ENCODE measurements around the gene PTPRCAP.

DNA sequence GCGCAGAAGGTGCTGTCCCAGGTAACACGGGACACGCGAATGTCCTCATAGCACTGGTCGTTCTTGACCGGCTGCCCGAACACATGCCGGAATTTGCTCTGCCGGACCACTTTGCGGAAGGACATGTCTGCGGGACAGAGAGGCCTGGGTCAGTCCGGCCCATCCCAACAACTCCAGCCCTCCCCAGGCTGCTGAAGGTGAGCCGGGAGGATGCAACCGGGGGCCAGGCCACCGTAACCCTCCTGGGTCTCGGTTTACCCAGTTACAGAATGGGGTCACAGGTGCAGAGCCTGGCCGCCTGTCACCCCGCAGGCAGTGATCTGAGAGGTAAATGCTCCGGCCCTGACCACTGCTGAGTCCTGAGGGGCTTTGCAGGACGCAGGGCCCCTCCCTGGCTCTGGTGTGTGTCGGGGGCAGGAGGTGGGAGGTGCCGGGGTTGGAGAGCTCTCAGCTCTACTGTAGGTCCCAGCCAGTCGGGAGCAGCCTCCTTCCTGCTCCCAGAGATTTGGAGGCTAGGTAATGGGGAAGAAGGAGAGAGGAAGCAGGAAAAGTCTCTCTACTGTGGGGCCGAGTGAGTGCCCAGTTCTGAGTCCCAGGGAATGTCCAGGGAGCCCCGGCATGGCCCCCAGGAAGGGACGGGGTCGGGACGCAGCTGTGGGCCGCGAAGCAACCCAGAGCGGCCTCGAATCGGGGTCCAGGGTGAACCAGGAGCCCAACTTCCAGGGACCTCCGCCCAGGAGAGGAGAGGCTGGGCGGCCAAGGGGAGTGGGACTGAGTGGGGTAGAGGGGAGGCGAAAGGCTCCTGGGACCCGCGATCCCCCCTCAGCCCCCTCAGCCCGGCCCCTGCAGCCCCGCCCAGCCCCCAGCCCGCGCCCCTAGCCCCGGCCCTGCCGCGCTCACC, 5.3 kb upstream of the PTPRCAP start:
- TF ChIP-seq, protein P1, sequence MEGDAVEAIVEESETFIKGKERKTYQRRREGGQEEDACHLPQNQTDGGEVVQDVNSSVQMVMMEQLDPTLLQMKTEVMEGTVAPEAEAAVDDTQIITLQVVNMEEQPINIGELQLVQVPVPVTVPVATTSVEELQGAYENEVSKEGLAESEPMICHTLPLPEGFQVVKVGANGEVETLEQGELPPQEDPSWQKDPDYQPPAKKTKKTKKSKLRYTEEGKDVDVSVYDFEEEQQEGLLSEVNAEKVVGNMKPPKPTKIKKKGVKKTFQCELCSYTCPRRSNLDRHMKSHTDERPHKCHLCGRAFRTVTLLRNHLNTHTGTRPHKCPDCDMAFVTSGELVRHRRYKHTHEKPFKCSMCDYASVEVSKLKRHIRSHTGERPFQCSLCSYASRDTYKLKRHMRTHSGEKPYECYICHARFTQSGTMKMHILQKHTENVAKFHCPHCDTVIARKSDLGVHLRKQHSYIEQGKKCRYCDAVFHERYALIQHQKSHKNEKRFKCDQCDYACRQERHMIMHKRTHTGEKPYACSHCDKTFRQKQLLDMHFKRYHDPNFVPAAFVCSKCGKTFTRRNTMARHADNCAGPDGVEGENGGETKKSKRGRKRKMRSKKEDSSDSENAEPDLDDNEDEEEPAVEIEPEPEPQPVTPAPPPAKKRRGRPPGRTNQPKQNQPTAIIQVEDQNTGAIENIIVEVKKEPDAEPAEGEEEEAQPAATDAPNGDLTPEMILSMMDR (IDR thresholded peaks at IDR 0.05; ENCODE audit: low read depth, low read length, missing input control) = no peak
- TF ChIP-seq, protein P2, sequence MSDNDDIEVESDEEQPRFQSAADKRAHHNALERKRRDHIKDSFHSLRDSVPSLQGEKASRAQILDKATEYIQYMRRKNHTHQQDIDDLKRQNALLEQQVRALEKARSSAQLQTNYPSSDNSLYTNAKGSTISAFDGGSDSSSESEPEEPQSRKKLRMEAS (IDR thresholded peaks at IDR 0.05) = no peak

All from liver (tissue), 2 donors.